Aorta (tissue), 5 donors: ENCODE results near the gene NCKAP5. TPM values are rescaled to one million over a fixed set of nuclear protein-coding genes. Genes with fewer than 3 reads are reported as not detected.

Experiments
- ATAC-seq: fragments of 200-7000 bp; cut with Tn5 transposase; one replicate; pipeline ENCODE4 v1.9.1; 2022; ENCODE audit warnings: moderate library complexity; ENCODE audit not compliant: low FRiP score
- DNase-seq, 2 donors: peaks; one replicate each; pipeline ENCODE4 v3.0.0-alpha.2; 2020
- H3K27ac ChIP-seq, 2 donors: one replicate each; pipeline ENCODE4 v1.5.1; 2013; ENCODE audit warnings: low read length in 2 of 2, mild to moderate bottlenecking in 2 of 2, moderate library complexity in 2 of 2, control low read depth in 1 of 2, inconsistent platforms in 1 of 2, low read depth in 1 of 2
- H3K27me3 ChIP-seq, 2 donors: one replicate each; pipeline ENCODE4 v1.6.1; 2013; ENCODE audit warnings: control low read depth in 1 of 2, low read length in 1 of 2, mild to moderate bottlenecking in 1 of 2, moderate library complexity in 1 of 2; ENCODE audit not compliant: insufficient read depth in 2 of 2, control insufficient read depth in 1 of 2
- H3K36me3 ChIP-seq, 2 donors: one replicate each; pipeline ENCODE4 v1.6.1; 2013; ENCODE audit warnings: control low read depth in 1 of 2, low read length in 1 of 2, mild to moderate bottlenecking in 1 of 2; ENCODE audit not compliant: insufficient read depth in 2 of 2, control insufficient read depth in 1 of 2
- H3K4me1 ChIP-seq, 2 donors: one replicate each; pipeline ENCODE4 v1.6.1; 2013; ENCODE audit warnings: low read length in 2 of 2, control low read depth in 1 of 2, mild to moderate bottlenecking in 1 of 2, moderate library complexity in 1 of 2; ENCODE audit not compliant: insufficient read depth in 2 of 2, control insufficient read depth in 1 of 2
- H3K4me3 ChIP-seq, 2 donors: one replicate each; pipeline ENCODE4 v1.5.1; 2013; ENCODE audit warnings: low read length in 2 of 2, control low read depth in 1 of 2, mild to moderate bottlenecking in 1 of 2
- H3K9me3 ChIP-seq: one replicate; pipeline ENCODE4 v1.6.1; 2013; ENCODE audit warnings: mild to moderate bottlenecking, low read length; ENCODE audit not compliant: control insufficient read depth
- WGBS, 2 donors: extraction: QIAGEN DNeasy Blood & Tissue Kit; methylation state at CpG; one replicate each; pipeline ENCODE4 v1.1.7; 2013; 5-methylcytosine and 5-hydroxymethylcytosine counted together
- intact Hi-C, 2 donors: fragments of 100-400 bp; cut with DNase I; formaldehyde crosslinking; loops; one replicate each; pipeline versions ENCODE4 v1.14.2 to v1.15.0; 2022
- polyA plus RNA-seq, 2 donors: library from polyadenylated mRNA; stranded (reverse); fragments of 200-250 nt; gene quantifications; one replicate each; pipeline ENCODE4 v1.2.3, GENCODE V29; 2013
- total RNA-seq, 2 donors: library from RNA; stranded (reverse); fragmentation: NEBNext Ultra II Directional; extraction: Animal tissue kit (Norgen Biotek cat#: 25700); gene quantifications; one replicate each; pipeline ENCODE4 v1.2.1, GENCODE V29; 2021
- donor health status: healthy with polysubstance abuse.
- donor health status: Bipolar disorder and iron deficiency.
- donor health status: DM: no; HTN: no; CAD: no.
- donor health status: DM: no; HTN: no; CAD: no.
- donor health status: DM: yes; HTN: yes; CAD: no.

Gene NCKAP5
- total and polyA plus RNA-seq, 4 donors: 0.75 to 7.5 (median 2.4) TPM; not detected in 1

GRCh38 chr2:132678483-132678882, 889.8 kb downstream of the NCKAP5 start:
- no peaks in the 10 kb centered on the region for H3K4me1 ChIP-seq
- no peak overlapping the region for H3K4me3 ChIP-seq
- H3K9me3 ChIP-seq: no peaks in the 10 kb centered on the region
- no peaks in the 10 kb centered on the region for H3K27me3 ChIP-seq
- intact Hi-C loops: no loop called here
- WGBS, 2 donors: 92 to 98% methylated on average over 2 of the region's 2 CpGs
- no peaks in the 10 kb centered on the region for H3K36me3 ChIP-seq
- ATAC-seq (no peak), DNase-seq (no peak)
- no peak overlapping the region for H3K27ac ChIP-seq

- Histone ChIP-seq H3K4me1 (no peaks in the 10 kb centered on the region), H3K4me3 (no peak overlapping the region), H3K9me3 (no peaks in the 10 kb centered on the region), H3K27ac (no peak overlapping the region), H3K27me3 (no peaks in the 10 kb centered on the region), H3K36me3 (no peaks in the 10 kb centered on the region)
- ATAC-seq: no peak
- 71 to 74% methylated on average over 5 of the region's 5 CpGs for WGBS, 2 donors
- no peak for DNase-seq
- intact Hi-C loops: no loop called here
Measured at GRCh38 chr2:132677661-132678060, 890.6 kb downstream of the NCKAP5 start.

- no peak for ATAC-seq
- Histone ChIP-seq H3K4me3 (no peak overlapping the region), H3K9me3 (no peaks in the 10 kb centered on the region), H3K4me1 (no peaks in the 10 kb centered on the region), H3K27ac (no peak overlapping the region), H3K27me3 (no peaks in the 10 kb centered on the region), H3K36me3 (no peaks in the 10 kb centered on the region)
- intact Hi-C loops: no loop called here
- no peak for DNase-seq
- WGBS, 2 donors: 63 to 70% methylated on average over 2 of the region's 2 CpGs
Measured at GRCh38 chr2:132676999-132677398, 891.3 kb downstream of the NCKAP5 start.

GRCh38 chr2:132671151-132671835, 897.0 kb downstream of the NCKAP5 start:
- Histone ChIP-seq H3K4me1 (no peaks in the 10 kb centered on the region), H3K27me3 (no peaks in the 10 kb centered on the region), H3K36me3 (no peaks in the 10 kb centered on the region), H3K9me3 (no peaks in the 10 kb centered on the region), H3K27ac (no peak overlapping the region), H3K4me3 (no peak overlapping the region)
- no peak for ATAC-seq
- 29 to 31% methylated on average over 23 of the region's 23 CpGs for WGBS, 2 donors
- intact Hi-C loops: no loop called here
- DNase-seq: no peak

GRCh38 chr2:132670496-132671150, 897.6 kb downstream of the NCKAP5 start:
- Histone ChIP-seq H3K27ac (no peak overlapping the region), H3K36me3 (no peaks in the 10 kb centered on the region), H3K4me1 (no peaks in the 10 kb centered on the region), H3K9me3 (no peaks in the 10 kb centered on the region), H3K27me3 (no peaks in the 10 kb centered on the region), H3K4me3 (no peak overlapping the region)
- DNase-seq: peak in 1 of 2 donors; percentile 74
- ATAC-seq: peak; percentile 47
- WGBS, 2 donors: 1 to 2% methylated on average over 23 to 44 of the region's 44 CpGs
- intact Hi-C loops: no loop called here

- H3K27me3 ChIP-seq: no peaks in the 10 kb centered on the region
- intact Hi-C loops: no loop called here
- DNase-seq (no peak), ATAC-seq (no peak)
- no peak within 1 kb of the TSS for H3K4me3 ChIP-seq
- 1% methylated on average over 32 to 59 of the region's 59 CpGs for WGBS, 2 donors
- no peak within 1 kb of the TSS for H3K27ac ChIP-seq
- no peaks in the 10 kb centered on the region for H3K9me3 ChIP-seq
- H3K4me1 ChIP-seq: no peaks in the 10 kb centered on the region
- no peaks in the 10 kb centered on the region for H3K36me3 ChIP-seq
Measured at GRCh38 chr2:132669908-132670495, 898.3 kb downstream of the NCKAP5 start, which contains the start of gene LYPD1. Gene LYPD1, minus strand, starts transcription at chr2:132670205. Its CDS starts 273 bp downstream, at chr2:132669932.

- Histone ChIP-seq H3K27ac (no peak overlapping the region), H3K27me3 (no peaks in the 10 kb centered on the region), H3K4me3 (no peak overlapping the region), H3K36me3 (no peaks in the 10 kb centered on the region), H3K9me3 (no peaks in the 10 kb centered on the region), H3K4me1 (no peaks in the 10 kb centered on the region)
- ATAC-seq (no peak), DNase-seq (no peak)
- intact Hi-C loops: no loop called here
- WGBS, 2 donors: 0 to 1% methylated on average over 75 to 80 of the region's 80 CpGs
Measured at GRCh38 chr2:132668987-132669907, 899.0 kb downstream of the NCKAP5 start.

GRCh38 chr2:132668189-132668823, 900.0 kb downstream of the NCKAP5 start:
- Histone ChIP-seq H3K4me3 (no peak overlapping the region), H3K27me3 (no peaks in the 10 kb centered on the region), H3K36me3 (no peaks in the 10 kb centered on the region), H3K4me1 (no peaks in the 10 kb centered on the region), H3K9me3 (no peaks in the 10 kb centered on the region), H3K27ac (no peak overlapping the region)
- DNase-seq: no peak
- intact Hi-C loops: no loop called here
- WGBS, 2 donors: 3 to 6% methylated on average over 24 to 25 of the region's 25 CpGs
- ATAC-seq: no peak
